Daoy (cell line): ENCODE data around the gene KRTAP10-5. TPM values are rescaled to one million over a fixed set of nuclear protein-coding genes. Genes with fewer than 3 reads are reported as not detected.
"Not testable (repeated sequence)": the region's sequence is repeated elsewhere in the genome, so short reads cannot be mapped to it uniquely, and the experiment has no call there.

Source experiments
- DNase-seq: peaks from one replicate; pipeline ENCODE4 v3.0.0-alpha.2; 2015; ENCODE audit warnings: low read depth
- total RNA-seq: library from RNA; depleted of rRNA; stranded (reverse); fragments of >200 nt; shearing (Covaris generic); gene quantifications from 2 replicates; pipeline ENCODE4 v1.2.3, GENCODE V29; 2014; rRNA removed

Gene KRTAP10-5
- not detected in 2 replicates for total RNA-seq

GRCh38 chr21:44580231-44580821 is at the start of gene KRTAP10-5:
TSS of gene KRTAP10-5 (minus strand) at chr21:44580604. CDS start at chr21:44580578, 26 bp downstream.
- not testable (repeated sequence) for DNase-seq

GRCh38 chr21:44628707-44629391 is 48.4 kb upstream of the KRTAP10-5 start:
- no peak for DNase-seq

- DNase-seq: not testable (repeated sequence)
Measured at GRCh38 chr21:44627831-44628233, 47.4 kb upstream of the KRTAP10-5 start.

- DNase-seq: not testable (repeated sequence)
Measured at GRCh38 chr21:44627181-44627822, 46.9 kb upstream of the KRTAP10-5 start.

- no peak for DNase-seq
Measured at GRCh38 chr21:44626673-44627143, 46.3 kb upstream of the KRTAP10-5 start, which contains the start of gene KRTAP10-9. TSS of gene KRTAP10-9 (plus strand) at chr21:44627093. CDS start at chr21:44627172, 79 bp downstream.

- no peak for DNase-seq
Measured at GRCh38 chr21:44626262-44626661, 45.9 kb upstream of the KRTAP10-5 start.

- no peak for DNase-seq
Measured at GRCh38 chr21:44625756-44626155, 45.4 kb upstream of the KRTAP10-5 start.

- DNase-seq: no peak
Measured at GRCh38 chr21:44623575-44623974, 43.2 kb upstream of the KRTAP10-5 start.

GRCh38 chr21:44619886-44620285 is 39.5 kb upstream of the KRTAP10-5 start:
- no peak for DNase-seq

- no peak for DNase-seq
Measured at GRCh38 chr21:44618909-44619308, 38.5 kb upstream of the KRTAP10-5 start.

- DNase-seq: no peak
Measured at GRCh38 chr21:44618504-44618903, 38.1 kb upstream of the KRTAP10-5 start.

- no peak for DNase-seq
Measured at GRCh38 chr21:44617071-44617501, 36.7 kb upstream of the KRTAP10-5 start.

GRCh38 chr21:44616591-44616926 is 36.2 kb upstream of the KRTAP10-5 start:
- no peak for DNase-seq

GRCh38 chr21:44615911-44616590 is 35.6 kb upstream of the KRTAP10-5 start:
- DNase-seq: no peak

- DNase-seq: no peak
Measured at GRCh38 chr21:44615466-44615865, 35.1 kb upstream of the KRTAP10-5 start.

- no peak for DNase-seq
Measured at GRCh38 chr21:44614961-44615391, 34.6 kb upstream of the KRTAP10-5 start.

- no peak for DNase-seq
Measured at GRCh38 chr21:44614161-44614631, 33.8 kb upstream of the KRTAP10-5 start.

GRCh38 chr21:44613386-44614155 is 33.2 kb upstream of the KRTAP10-5 start:
- DNase-seq: no peak

- DNase-seq: no peak
Measured at GRCh38 chr21:44612669-44613229, 32.3 kb upstream of the KRTAP10-5 start.

GRCh38 chr21:44612029-44612486 is 31.7 kb upstream of the KRTAP10-5 start, which contains the start of gene KRTAP10-8:
TSS of gene KRTAP10-8 (plus strand) at chr21:44612079. CDS start at chr21:44612101, 22 bp downstream.
- DNase-seq: no peak

GRCh38 chr21:44611551-44611950 is 31.1 kb upstream of the KRTAP10-5 start:
- DNase-seq: no peak
